MCF 10A (cell line): ENCODE data around the gene LMCD1. TPM values are rescaled to one million over a fixed set of nuclear protein-coding genes. Genes with fewer than 3 reads are reported as not detected.

ENCODE experiments used
- BruUV-seq: library from RNA; stranded (reverse); fragments of 400-500 nt; replicated peaks from 2 replicates; lab custom pipeline; 2021; lab: Mats Ljungman, UMichigan
- CTCF ChIA-PET: fragments of 300-600 bp; sonication (Branson Sonifier 250); formaldehyde crosslinking; extraction: SDS; loops from one replicate; lab custom pipeline; 2021; ENCODE audit warnings: antibody characterized with exemption, inconsistent platforms; lab: Yijun Ruan, JAX
- POLR2A ChIA-PET: fragments of 300-600, 350-650 bp; sonication (Branson Sonifier 250); formaldehyde crosslinking; extraction: SDS; loops from one replicate; lab custom pipeline; 2020; ENCODE audit warnings: antibody characterized with exemption, inconsistent platforms; lab: Yijun Ruan, JAX
- DNase-seq: peaks from one replicate; pipeline ENCODE4 v3.0.0-alpha.2; 2018; ENCODE audit not compliant: unreplicated experiment
- H3K27ac Mint-ChIP-seq: one replicate; pipeline ENCODE4 v1.8.0; 2022; ENCODE audit warnings: mild to moderate bottlenecking, low read depth, mixed read lengths; ENCODE audit not compliant: unreplicated experiment
- H3K27me3 Mint-ChIP-seq: one replicate; pipeline ENCODE4 v1.8.0; 2022; ENCODE audit warnings: mixed read lengths; ENCODE audit not compliant: insufficient read depth, unreplicated experiment
- H3K36me3 Mint-ChIP-seq: one replicate; pipeline ENCODE4 v1.8.0; 2022; ENCODE audit warnings: mild to moderate bottlenecking, moderate library complexity, mixed read lengths; ENCODE audit not compliant: insufficient read depth, unreplicated experiment
- H3K4me1 Mint-ChIP-seq: one replicate; pipeline ENCODE4 v1.8.0; 2022; ENCODE audit warnings: mixed read lengths; ENCODE audit not compliant: insufficient read depth, unreplicated experiment
- H3K4me3 Mint-ChIP-seq: one replicate; pipeline ENCODE4 v1.8.0; 2022; ENCODE audit warnings: mild to moderate bottlenecking, moderate library complexity, mixed read lengths; ENCODE audit not compliant: unreplicated experiment
- H3K9me3 Mint-ChIP-seq: one replicate; pipeline ENCODE4 v1.8.0; 2022; ENCODE audit warnings: mixed read lengths; ENCODE audit not compliant: unreplicated experiment
- intact Hi-C: fragments of 100-400 bp; cut with micrococcal nuclease; formaldehyde crosslinking; loops from 2 replicates; pipeline ENCODE4 v1.14.1; 2022
- total RNA-seq: library from RNA; stranded (reverse); gene quantifications from 2 replicates; pipeline ENCODE4 v1.2.3, GENCODE V29; 2022
- TF ChIP-seq, protein P1 (sequence below): fragments of 200-600 bp; IDR thresholded peaks from one replicate; pipeline ENCODE4 v1.8.0; 2022; ENCODE audit warnings: antibody characterized with exemption, mild to moderate bottlenecking; ENCODE audit not compliant: unreplicated experiment

Gene LMCD1
- total RNA-seq, 1 experiment from 2014 or later, result 0.63 TPM

DNA sequence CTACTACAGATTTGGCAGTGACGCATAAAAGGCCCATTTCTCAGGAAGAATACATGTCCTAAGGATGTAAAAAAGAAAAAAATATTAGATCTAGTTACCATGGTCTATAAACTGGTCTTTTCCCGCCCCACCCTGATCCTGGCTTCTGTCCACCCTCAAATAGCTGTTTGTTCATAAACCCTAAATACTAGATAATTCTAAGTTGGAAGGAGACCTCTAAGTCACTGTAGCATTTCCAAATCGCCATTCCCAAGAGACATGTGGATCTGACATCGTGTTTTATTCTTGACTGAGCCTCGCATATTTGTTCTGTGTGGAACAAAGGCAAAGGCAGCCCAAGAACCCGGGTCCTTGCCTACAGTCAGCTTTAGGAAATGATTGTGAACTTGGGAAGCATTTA lies 49.0 kb downstream of the LMCD1 start:
- Mint-ChIP-seq H3K27me3 (no peaks in the 10 kb centered on the region), H3K4me3 (no peak overlapping the region), H3K27ac (no peak overlapping the region), H3K4me1 (no peaks in the 10 kb centered on the region), H3K36me3 (no peaks in the 10 kb centered on the region), H3K9me3 (no peaks in the 10 kb centered on the region)
- POLR2A ChIA-PET, result no interaction called here
- BruUV-seq, result no TSS peak
- TF ChIP-seq, protein P1, sequence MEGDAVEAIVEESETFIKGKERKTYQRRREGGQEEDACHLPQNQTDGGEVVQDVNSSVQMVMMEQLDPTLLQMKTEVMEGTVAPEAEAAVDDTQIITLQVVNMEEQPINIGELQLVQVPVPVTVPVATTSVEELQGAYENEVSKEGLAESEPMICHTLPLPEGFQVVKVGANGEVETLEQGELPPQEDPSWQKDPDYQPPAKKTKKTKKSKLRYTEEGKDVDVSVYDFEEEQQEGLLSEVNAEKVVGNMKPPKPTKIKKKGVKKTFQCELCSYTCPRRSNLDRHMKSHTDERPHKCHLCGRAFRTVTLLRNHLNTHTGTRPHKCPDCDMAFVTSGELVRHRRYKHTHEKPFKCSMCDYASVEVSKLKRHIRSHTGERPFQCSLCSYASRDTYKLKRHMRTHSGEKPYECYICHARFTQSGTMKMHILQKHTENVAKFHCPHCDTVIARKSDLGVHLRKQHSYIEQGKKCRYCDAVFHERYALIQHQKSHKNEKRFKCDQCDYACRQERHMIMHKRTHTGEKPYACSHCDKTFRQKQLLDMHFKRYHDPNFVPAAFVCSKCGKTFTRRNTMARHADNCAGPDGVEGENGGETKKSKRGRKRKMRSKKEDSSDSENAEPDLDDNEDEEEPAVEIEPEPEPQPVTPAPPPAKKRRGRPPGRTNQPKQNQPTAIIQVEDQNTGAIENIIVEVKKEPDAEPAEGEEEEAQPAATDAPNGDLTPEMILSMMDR, result no peak
- intact Hi-C loops, result no loop called here
- CTCF ChIA-PET, result interaction anchor here (0.6 kb wide), 1 partner anchor 22 kb away, joined by 3 read pairs; no protein-coding TSS in a partner anchor
- DNase-seq, result no peak

DNA sequence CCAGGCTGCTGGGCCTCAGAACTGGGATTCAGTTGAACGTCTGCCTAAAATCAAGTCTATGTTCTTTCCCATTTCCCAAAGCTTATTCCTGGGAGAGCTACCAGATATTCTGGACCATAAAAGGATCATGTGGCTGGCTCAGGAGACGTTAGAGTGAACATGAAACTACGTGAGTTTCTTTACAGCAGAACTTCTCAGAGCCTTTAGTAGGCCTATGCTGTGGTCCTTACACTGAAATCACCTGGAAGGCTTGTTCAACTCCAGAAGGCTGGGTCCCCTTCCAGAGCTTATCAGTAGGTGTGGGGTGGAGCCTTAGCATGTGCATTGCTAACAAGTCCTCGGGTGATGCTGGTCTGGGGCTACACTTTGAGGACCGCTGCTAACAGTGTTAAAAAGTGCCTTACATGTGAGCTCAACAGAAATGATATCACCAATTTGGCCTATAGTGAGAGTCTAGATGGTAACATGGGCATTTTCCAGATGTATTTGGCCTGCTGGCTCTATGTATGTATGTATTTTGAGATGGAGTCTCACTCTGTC lies 50.7 kb downstream of the LMCD1 start:
- DNase-seq, result no peak
- TF ChIP-seq, protein P1, result no peak
- H3K27me3 Mint-ChIP-seq, result no peaks in the 10 kb centered on the region
- intact Hi-C loops, result no loop called here
- no peaks in the 10 kb centered on the region for H3K9me3 Mint-ChIP-seq
- no peak overlapping the region for H3K4me3 Mint-ChIP-seq
- no TSS peak for BruUV-seq
- POLR2A ChIA-PET, result no interaction called here
- no peak overlapping the region for H3K27ac Mint-ChIP-seq
- no peaks in the 10 kb centered on the region for H3K4me1 Mint-ChIP-seq
- CTCF ChIA-PET, result interaction anchor here (0.6 kb wide), 2 partner anchors 118 to 135 kb away, joined by 3 to 6 read pairs; no protein-coding TSS in a partner anchor
- H3K36me3 Mint-ChIP-seq, result no peaks in the 10 kb centered on the region

DNA sequence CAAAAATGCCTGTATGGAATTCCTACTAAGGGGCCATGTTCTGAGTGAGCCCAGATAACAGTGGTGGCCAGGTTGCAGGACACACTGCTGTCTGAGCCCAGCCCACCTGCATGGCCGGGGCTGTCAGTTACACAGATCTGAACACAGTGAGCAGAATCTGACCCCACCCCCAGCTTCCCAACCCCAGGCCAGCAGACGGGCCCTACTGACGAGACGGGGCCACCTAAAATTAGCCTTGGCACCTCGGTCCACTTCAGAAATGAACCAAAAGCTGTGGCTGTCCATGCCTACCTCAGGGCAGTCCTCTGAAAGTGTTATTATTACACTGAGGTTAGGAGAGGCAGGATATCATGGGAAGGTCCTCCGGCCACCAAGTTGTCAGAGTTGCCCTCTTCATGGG lies 51.8 kb downstream of the LMCD1 start:
- intact Hi-C loops, result no loop called here
- Mint-ChIP-seq H3K27ac (no peak overlapping the region), H3K4me1 (no peaks in the 10 kb centered on the region), H3K36me3 (no peaks in the 10 kb centered on the region), H3K27me3 (no peaks in the 10 kb centered on the region), H3K9me3 (no peaks in the 10 kb centered on the region), H3K4me3 (no peak overlapping the region)
- BruUV-seq, result no TSS peak
- CTCF ChIA-PET, result interaction anchor here (1.6 kb wide), 1 partner anchor 12 kb away, joined by 5 read pairs; no protein-coding TSS in a partner anchor
- no peak for DNase-seq
- POLR2A ChIA-PET, result no interaction called here
- TF ChIP-seq, protein P1, result no peak

DNA sequence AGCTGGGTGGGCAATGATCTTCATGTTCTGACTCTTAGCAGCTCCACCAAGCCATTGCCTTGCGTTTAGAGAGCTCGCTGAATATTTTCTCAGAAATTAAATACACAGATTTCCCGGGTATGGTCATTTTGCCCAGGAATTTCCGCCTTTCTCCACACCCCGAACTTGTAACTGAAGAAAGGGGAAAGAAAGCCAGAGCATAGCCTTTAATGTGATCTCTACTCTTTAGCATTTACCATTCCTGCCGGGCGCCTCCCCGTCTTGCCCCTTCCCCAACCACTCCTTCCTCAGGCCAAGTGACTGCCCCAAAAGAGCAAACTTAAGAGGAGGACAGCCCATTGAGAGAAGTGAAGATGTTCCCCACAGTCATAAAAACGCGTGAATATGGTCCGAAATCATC lies 53.1 kb downstream of the LMCD1 start:
- intact Hi-C loops, result no loop called here
- Mint-ChIP-seq H3K9me3 (no peaks in the 10 kb centered on the region), H3K27ac (peak overlapping the region; percentile 66), H3K4me3 (no peak overlapping the region), H3K4me1 (peaks cover 1% of the 10 kb centered on the region), H3K36me3 (no peaks in the 10 kb centered on the region), H3K27me3 (no peaks in the 10 kb centered on the region)
- POLR2A ChIA-PET, result no interaction called here
- CTCF ChIA-PET, result interaction anchor here (0.6 kb wide), 1 partner anchor 109 kb away, joined by 3 read pairs; no protein-coding TSS in a partner anchor
- TF ChIP-seq, protein P1, result no peak
- BruUV-seq, result no TSS peak
- no peak for DNase-seq
